HCT116 (cell line): ENCODE data around the gene CDH24.

Experiments used
- CBX3 ChIP-seq: IDR thresholded peaks from 2 replicates; pipeline ENCODE4 v1.6.1; 2012; ENCODE audit warnings: low read depth
- EZH2 ChIP-seq: fragments of 200-600 bp; sonication (generic); IDR thresholded peaks from 2 replicates; pipeline ENCODE4 v1.6.1; 2017; ENCODE audit warnings: antibody characterized with exemption, mixed run types
- EZH2phosphoT487 ChIP-seq: fragments of 200-600 bp; IDR thresholded peaks from 2 replicates; pipeline ENCODE4 v1.6.1; 2018; ENCODE audit warnings: antibody characterized with exemption, borderline replicate concordance
- POLR2A ChIP-seq: IDR thresholded peaks from 2 replicates; pipeline ENCODE4 v1.7.0; 2011; ENCODE audit warnings: borderline replicate concordance; ENCODE audit not compliant: insufficient read depth, insufficient read length; ENCODE audit errors: extremely low read depth
- POLR2AphosphoS5 ChIP-seq: IDR thresholded peaks from 2 replicates; pipeline ENCODE4 v1.6.1; 2011; ENCODE audit warnings: mild to moderate bottlenecking, low read depth, low read length, moderate library complexity
- RAD21 ChIP-seq: IDR thresholded peaks from 2 replicates; pipeline ENCODE4 v1.6.1; 2012; ENCODE audit warnings: low read depth, mild to moderate bottlenecking
- SP1 ChIP-seq: IDR thresholded peaks from 2 replicates; pipeline ENCODE4 v1.6.1; 2012; ENCODE audit warnings: low read depth
- ZNF274 ChIP-seq: fragments of 200-500 bp; sonication (Bioruptor generic); IDR thresholded peaks from 2 replicates; pipeline ENCODE4 v1.6.1; 2014; ENCODE audit warnings: mild to moderate bottlenecking, low read depth, low read length, inconsistent platforms
- TF ChIP-seq, protein P1 (sequence below), 3 experiments: fragments of 200-600 bp in 1 of 3; sonication (generic) in 1 of 3; IDR thresholded peaks in 2 of 3; conservative IDR thresholded peaks in 1 of 3; 2 replicates each; pipeline ENCODE4 v1.5.1; 2012 to 2017; ENCODE audit warnings: low read depth in 2 of 3, low read length in 2 of 3, antibody characterized with exemption in 1 of 3, borderline replicate concordance in 1 of 3, control low read depth in 1 of 3, mild to moderate bottlenecking in 1 of 3, mixed read lengths in 1 of 3, mixed run types in 1 of 3, moderate library complexity in 1 of 3; ENCODE audit not compliant: insufficient read depth in 1 of 3
- TF ChIP-seq, protein P2 (sequence below): IDR thresholded peaks from 2 replicates; pipeline ENCODE4 v1.6.1; 2012
- TF ChIP-seq, protein P3 (sequence below): IDR thresholded peaks from 2 replicates; pipeline ENCODE4 v1.6.1; 2011; ENCODE audit warnings: mild to moderate bottlenecking, low read length, moderate library complexity; ENCODE audit not compliant: insufficient replicate concordance; ENCODE audit errors: extremely low read depth

DNA sequence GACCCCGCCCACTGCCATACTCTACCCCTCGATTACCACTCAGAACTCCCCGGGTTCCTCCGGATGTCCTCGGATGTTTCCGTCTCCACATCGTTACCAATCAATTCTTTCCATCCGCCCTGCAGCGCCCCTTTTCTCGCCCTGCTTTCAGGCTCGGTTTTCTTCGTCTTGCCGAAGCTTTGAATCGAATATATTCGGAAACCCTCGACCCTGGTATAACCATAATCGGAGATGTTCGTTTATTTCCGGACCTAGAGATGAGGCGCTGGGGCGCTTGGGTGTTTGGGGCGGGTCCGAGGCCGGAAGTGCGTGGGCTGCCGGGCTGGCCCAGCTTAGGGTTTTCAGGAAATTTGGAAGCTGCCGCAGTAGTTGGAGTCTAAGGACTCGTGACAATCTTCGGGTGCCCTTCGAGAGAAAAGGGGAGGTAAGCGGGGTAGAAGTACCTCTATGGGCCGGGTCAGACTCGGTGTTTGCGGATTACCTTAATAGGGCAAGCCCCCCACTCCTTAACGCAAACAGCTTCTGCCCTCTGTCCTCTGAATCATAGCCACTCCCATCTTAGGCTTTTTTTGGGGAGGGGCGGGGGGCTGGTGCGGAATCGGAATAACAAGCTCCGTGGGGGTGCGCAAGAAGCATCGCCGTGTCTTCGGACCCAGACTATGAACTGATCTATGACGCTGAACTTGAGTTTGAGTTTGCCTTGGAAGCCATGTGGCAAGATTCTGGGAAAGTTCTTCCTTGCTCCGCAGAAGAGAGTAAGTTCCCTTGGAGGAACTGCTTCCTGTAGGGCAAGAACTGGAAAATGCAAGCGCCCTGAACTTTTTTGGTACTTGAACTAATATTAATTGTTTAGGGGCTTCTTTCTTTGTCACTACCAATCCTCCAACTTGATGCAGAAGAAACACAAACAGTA lies 38.1 kb upstream of the CDH24 start, which contains the start of gene C14orf119:
- peak; percentile 67 for TF ChIP-seq POLR2A
- no peak for TF ChIP-seq SP1
- TF ChIP-seq, protein P1, sequence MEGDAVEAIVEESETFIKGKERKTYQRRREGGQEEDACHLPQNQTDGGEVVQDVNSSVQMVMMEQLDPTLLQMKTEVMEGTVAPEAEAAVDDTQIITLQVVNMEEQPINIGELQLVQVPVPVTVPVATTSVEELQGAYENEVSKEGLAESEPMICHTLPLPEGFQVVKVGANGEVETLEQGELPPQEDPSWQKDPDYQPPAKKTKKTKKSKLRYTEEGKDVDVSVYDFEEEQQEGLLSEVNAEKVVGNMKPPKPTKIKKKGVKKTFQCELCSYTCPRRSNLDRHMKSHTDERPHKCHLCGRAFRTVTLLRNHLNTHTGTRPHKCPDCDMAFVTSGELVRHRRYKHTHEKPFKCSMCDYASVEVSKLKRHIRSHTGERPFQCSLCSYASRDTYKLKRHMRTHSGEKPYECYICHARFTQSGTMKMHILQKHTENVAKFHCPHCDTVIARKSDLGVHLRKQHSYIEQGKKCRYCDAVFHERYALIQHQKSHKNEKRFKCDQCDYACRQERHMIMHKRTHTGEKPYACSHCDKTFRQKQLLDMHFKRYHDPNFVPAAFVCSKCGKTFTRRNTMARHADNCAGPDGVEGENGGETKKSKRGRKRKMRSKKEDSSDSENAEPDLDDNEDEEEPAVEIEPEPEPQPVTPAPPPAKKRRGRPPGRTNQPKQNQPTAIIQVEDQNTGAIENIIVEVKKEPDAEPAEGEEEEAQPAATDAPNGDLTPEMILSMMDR (IDR thresholded peaks at IDR 0.05 in 2 of 3, conservative IDR thresholded peaks at IDR 0.05 in 1 of 3; ENCODE audit: borderline replicate concordance in 1 of 3, insufficient read depth in 1 of 3, low read depth in 2 of 3, low read length in 2 of 3): no peak
- no peak for TF ChIP-seq EZH2phosphoT487
- TF ChIP-seq ZNF274: no peak
- TF ChIP-seq, protein P2, sequence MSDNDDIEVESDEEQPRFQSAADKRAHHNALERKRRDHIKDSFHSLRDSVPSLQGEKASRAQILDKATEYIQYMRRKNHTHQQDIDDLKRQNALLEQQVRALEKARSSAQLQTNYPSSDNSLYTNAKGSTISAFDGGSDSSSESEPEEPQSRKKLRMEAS: peak; percentile 55
- TF ChIP-seq RAD21: no peak
- TF ChIP-seq, protein P3, sequence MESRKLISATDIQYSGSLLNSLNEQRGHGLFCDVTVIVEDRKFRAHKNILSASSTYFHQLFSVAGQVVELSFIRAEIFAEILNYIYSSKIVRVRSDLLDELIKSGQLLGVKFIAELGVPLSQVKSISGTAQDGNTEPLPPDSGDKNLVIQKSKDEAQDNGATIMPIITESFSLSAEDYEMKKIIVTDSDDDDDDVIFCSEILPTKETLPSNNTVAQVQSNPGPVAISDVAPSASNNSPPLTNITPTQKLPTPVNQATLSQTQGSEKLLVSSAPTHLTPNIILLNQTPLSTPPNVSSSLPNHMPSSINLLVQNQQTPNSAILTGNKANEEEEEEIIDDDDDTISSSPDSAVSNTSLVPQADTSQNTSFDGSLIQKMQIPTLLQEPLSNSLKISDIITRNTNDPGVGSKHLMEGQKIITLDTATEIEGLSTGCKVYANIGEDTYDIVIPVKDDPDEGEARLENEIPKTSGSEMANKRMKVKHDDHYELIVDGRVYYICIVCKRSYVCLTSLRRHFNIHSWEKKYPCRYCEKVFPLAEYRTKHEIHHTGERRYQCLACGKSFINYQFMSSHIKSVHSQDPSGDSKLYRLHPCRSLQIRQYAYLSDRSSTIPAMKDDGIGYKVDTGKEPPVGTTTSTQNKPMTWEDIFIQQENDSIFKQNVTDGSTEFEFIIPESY: no peak
- TF ChIP-seq EZH2: no peak
- no peak for TF ChIP-seq CBX3
- TF ChIP-seq POLR2AphosphoS5: peak; percentile 80
